Osteocyte (in vitro differentiated cells): ENCODE measurements around the gene CBL. TPM values are rescaled to one million over a fixed set of nuclear protein-coding genes. Genes with fewer than 3 reads are reported as not detected.

ENCODE experiments used
- DNase-seq: peaks from one replicate; pipeline ENCODE4 v3.0.0; 2021; ENCODE audit warnings: mixed read lengths; ENCODE audit not compliant: unreplicated experiment; ENCODE audit errors: extremely low spot score
- H3K27ac Mint-ChIP-seq: one replicate; pipeline ENCODE4 v1.8.0; 2021; ENCODE audit warnings: mild to moderate bottlenecking, mixed read lengths; ENCODE audit not compliant: unreplicated experiment
- H3K27me3 Mint-ChIP-seq: one replicate; pipeline ENCODE4 v1.8.0; 2021; ENCODE audit warnings: mixed read lengths; ENCODE audit not compliant: unreplicated experiment
- H3K36me3 Mint-ChIP-seq: one replicate; pipeline ENCODE4 v1.8.0; 2021; ENCODE audit warnings: mixed read lengths; ENCODE audit not compliant: unreplicated experiment
- H3K4me1 Mint-ChIP-seq: one replicate; pipeline ENCODE4 v1.8.0; 2021; ENCODE audit warnings: mixed read lengths; ENCODE audit not compliant: unreplicated experiment
- H3K4me3 Mint-ChIP-seq: one replicate; pipeline ENCODE4 v1.8.0; 2021; ENCODE audit warnings: mild to moderate bottlenecking, moderate library complexity, mixed read lengths; ENCODE audit not compliant: unreplicated experiment
- H3K9me3 Mint-ChIP-seq: one replicate; pipeline ENCODE4 v1.8.0; 2021; ENCODE audit warnings: mixed read lengths; ENCODE audit not compliant: unreplicated experiment
- CTCF ChIP-seq: fragments of 200-600 bp; sonication (generic); IDR thresholded peaks from 2 replicates; pipeline ENCODE4 v1.5.0; 2021; ENCODE audit warnings: antibody characterized with exemption, mild to moderate bottlenecking, moderate library complexity
- total RNA-seq: library from RNA; stranded (reverse); gene quantifications from 2 replicates; pipeline ENCODE4 v1.2.1, GENCODE V29; 2021

CBL gene
- total RNA-seq, 1 donor from 2014 or later = 20.8 TPM

- peak overlapping the region; percentile 47 for H3K27ac Mint-ChIP-seq
- no peak for DNase-seq
- no peaks in the 10 kb centered on the region for H3K27me3 Mint-ChIP-seq
- no peaks in the 10 kb centered on the region for H3K9me3 Mint-ChIP-seq
- H3K4me3 Mint-ChIP-seq = no peak overlapping the region
- TF ChIP-seq CTCF = no peak
- H3K4me1 Mint-ChIP-seq = peaks cover 13% of the 10 kb centered on the region
- H3K36me3 Mint-ChIP-seq = peaks cover 16% of the 10 kb centered on the region
Observed at GRCh38 chr11:119307219-119307618, 101.1 kb downstream of the CBL start.

GRCh38 chr11:119307974-119308373 is 101.8 kb downstream of the CBL start:
- H3K4me3 Mint-ChIP-seq = no peak overlapping the region

GRCh38 chr11:119309411-119309810 is 103.3 kb downstream of the CBL start:
- TF ChIP-seq CTCF = no peak
- Mint-ChIP-seq H3K4me3 (no peak overlapping the region), H3K9me3 (no peaks in the 10 kb centered on the region), H3K27ac (no peak overlapping the region), H3K4me1 (peaks cover 13% of the 10 kb centered on the region), H3K27me3 (no peaks in the 10 kb centered on the region), H3K36me3 (peaks cover 16% of the 10 kb centered on the region)
- DNase-seq = no peak

More at GRCh38 chr11:119307974-119308373, 101.8 kb downstream of the CBL start:
- no peak for TF ChIP-seq CTCF
- Mint-ChIP-seq H3K27me3 (no peaks in the 10 kb centered on the region), H3K9me3 (no peaks in the 10 kb centered on the region), H3K27ac (no peak overlapping the region), H3K36me3 (peaks cover 18% of the 10 kb centered on the region), H3K4me1 (peaks cover 13% of the 10 kb centered on the region)
- no peak for DNase-seq

GRCh38 chr11:119309953-119310681 is 104.0 kb downstream of the CBL start:
- Mint-ChIP-seq H3K36me3 (peaks cover 16% of the 10 kb centered on the region), H3K9me3 (no peaks in the 10 kb centered on the region), H3K4me1 (peaks cover 16% of the 10 kb centered on the region), H3K27ac (no peak overlapping the region), H3K4me3 (no peak overlapping the region), H3K27me3 (no peaks in the 10 kb centered on the region)
- no peak for TF ChIP-seq CTCF
- DNase-seq = no peak

GRCh38 chr11:119310682-119311052 is 104.5 kb downstream of the CBL start:
- no peaks in the 10 kb centered on the region for H3K27me3 Mint-ChIP-seq
- no peak for TF ChIP-seq CTCF
- H3K4me1 Mint-ChIP-seq = peaks cover 20% of the 10 kb centered on the region

More at GRCh38 chr11:119310682-119311052, 104.5 kb downstream of the CBL start:
- no peak overlapping the region for H3K27ac Mint-ChIP-seq
- no peak overlapping the region for H3K4me3 Mint-ChIP-seq
- H3K9me3 Mint-ChIP-seq = no peaks in the 10 kb centered on the region
- no peak for DNase-seq
- H3K36me3 Mint-ChIP-seq = peaks cover 16% of the 10 kb centered on the region
